MM.1S (cell line): ENCODE results near the gene RFFL.

Experiments
- EZH2 ChIP-seq: fragments of 300-600 bp; sonication (generic); optimal IDR thresholded peaks from 2 replicates; pipeline ENCODE3; 2017; ENCODE audit warnings: low read depth, mild to moderate bottlenecking, antibody characterized with exemption, low read length, mixed read lengths
- EZH2phosphoT487 ChIP-seq: fragments of 300-600 bp; sonication (generic); IDR thresholded peaks from 2 replicates; pipeline ENCODE4 v1.6.1; 2018; ENCODE audit warnings: antibody characterized with exemption, low read length
- TF ChIP-seq, protein P1 (sequence below): fragments of 300-600 bp; sonication (generic); IDR thresholded peaks from 2 replicates; pipeline ENCODE4 v1.5.1; 2016; ENCODE audit warnings: antibody characterized with exemption, low read length, mixed read lengths

DNA sequence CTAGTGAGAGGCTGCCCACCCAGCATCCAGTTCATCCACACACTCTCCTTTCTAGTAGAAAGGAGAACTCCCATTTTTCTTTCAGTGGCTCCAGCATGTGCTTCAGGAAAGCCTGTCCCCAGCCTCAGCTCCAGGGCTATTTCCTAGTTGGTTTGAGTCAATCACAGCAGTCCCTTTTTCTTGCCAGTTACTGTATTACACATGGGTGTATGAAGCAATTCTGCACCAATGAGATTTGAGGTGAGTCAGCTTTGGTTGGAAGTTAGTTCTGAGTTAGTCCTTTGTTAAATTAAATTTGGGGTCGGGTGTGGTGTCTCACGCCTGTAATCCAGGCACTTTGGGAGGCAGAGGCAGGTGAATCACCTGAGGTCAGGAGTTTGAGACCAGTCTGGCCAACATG is 31.4 kb upstream of the RFFL start:
- TF ChIP-seq, protein P1, sequence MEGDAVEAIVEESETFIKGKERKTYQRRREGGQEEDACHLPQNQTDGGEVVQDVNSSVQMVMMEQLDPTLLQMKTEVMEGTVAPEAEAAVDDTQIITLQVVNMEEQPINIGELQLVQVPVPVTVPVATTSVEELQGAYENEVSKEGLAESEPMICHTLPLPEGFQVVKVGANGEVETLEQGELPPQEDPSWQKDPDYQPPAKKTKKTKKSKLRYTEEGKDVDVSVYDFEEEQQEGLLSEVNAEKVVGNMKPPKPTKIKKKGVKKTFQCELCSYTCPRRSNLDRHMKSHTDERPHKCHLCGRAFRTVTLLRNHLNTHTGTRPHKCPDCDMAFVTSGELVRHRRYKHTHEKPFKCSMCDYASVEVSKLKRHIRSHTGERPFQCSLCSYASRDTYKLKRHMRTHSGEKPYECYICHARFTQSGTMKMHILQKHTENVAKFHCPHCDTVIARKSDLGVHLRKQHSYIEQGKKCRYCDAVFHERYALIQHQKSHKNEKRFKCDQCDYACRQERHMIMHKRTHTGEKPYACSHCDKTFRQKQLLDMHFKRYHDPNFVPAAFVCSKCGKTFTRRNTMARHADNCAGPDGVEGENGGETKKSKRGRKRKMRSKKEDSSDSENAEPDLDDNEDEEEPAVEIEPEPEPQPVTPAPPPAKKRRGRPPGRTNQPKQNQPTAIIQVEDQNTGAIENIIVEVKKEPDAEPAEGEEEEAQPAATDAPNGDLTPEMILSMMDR, result no peak
- no peak for TF ChIP-seq EZH2phosphoT487
- no peak for TF ChIP-seq EZH2
